Mammary epithelial cell (primary cell): ENCODE data around the gene KYNU.

Experiments used
- EZH2 ChIP-seq: IDR thresholded peaks from 2 replicates; pipeline ENCODE4 v1.6.1; 2012; ENCODE audit warnings: low read length, inconsistent platforms, borderline replicate concordance
- TF ChIP-seq, protein P1 (sequence below), 2 donors: IDR thresholded peaks in 1 of 2; conservative IDR thresholded peaks in 1 of 2; 2 replicates each; pipeline ENCODE4 v1.5.1; 2011 to 2012; ENCODE audit warnings: inconsistent platforms in 2 of 2, low read length in 2 of 2, mild to moderate bottlenecking in 2 of 2, control low read depth in 1 of 2, low read depth in 1 of 2; ENCODE audit not compliant: insufficient read depth in 1 of 2; ENCODE audit errors: extremely low read depth in 1 of 2

DNA sequence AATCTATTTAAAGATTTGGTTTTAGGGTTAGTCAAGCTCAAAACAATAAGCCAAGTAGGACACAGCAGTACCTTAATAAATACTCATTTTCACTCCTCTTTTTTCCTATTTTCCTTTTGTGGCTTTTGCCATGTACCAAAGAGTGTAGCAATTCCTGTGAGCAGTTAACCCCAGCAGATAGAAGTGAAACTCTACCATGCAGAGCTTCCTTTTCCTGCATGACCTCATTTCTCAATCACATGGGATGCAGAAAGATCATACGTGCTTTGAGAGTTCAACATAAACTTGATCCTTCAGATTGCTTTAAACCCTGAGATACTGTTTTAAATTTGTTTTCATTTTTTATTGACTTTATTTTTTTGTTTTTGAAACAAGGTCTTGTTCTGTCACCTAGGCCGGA, 152.7 kb downstream of the KYNU start:
- TF ChIP-seq, protein P1, sequence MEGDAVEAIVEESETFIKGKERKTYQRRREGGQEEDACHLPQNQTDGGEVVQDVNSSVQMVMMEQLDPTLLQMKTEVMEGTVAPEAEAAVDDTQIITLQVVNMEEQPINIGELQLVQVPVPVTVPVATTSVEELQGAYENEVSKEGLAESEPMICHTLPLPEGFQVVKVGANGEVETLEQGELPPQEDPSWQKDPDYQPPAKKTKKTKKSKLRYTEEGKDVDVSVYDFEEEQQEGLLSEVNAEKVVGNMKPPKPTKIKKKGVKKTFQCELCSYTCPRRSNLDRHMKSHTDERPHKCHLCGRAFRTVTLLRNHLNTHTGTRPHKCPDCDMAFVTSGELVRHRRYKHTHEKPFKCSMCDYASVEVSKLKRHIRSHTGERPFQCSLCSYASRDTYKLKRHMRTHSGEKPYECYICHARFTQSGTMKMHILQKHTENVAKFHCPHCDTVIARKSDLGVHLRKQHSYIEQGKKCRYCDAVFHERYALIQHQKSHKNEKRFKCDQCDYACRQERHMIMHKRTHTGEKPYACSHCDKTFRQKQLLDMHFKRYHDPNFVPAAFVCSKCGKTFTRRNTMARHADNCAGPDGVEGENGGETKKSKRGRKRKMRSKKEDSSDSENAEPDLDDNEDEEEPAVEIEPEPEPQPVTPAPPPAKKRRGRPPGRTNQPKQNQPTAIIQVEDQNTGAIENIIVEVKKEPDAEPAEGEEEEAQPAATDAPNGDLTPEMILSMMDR (conservative IDR thresholded peaks at IDR 0.05 in 1 of 2, IDR thresholded peaks at IDR 0.05 in 1 of 2; ENCODE audit: extremely low read depth in 1 of 2, insufficient read depth in 1 of 2, low read depth in 1 of 2, low read length in 2 of 2): no peak
- TF ChIP-seq EZH2: no peak
